NCI-H774 (cell line): ENCODE results near the gene PHACTR4.
"Not testable (repeated sequence)": the region's sequence is repeated elsewhere in the genome, so short reads cannot be mapped to it uniquely, and the experiment has no call there.

Experiments used
- DNase-seq: peaks from one replicate; lab custom pipeline; 2025; lab: John Stamatoyannopoulos, UW

The PHACTR4 gene

GRCh38 chr1:28369371-28370238 lies at the start of gene PHACTR4:
TSS of gene PHACTR4 (plus strand) at chr1:28369740. CDS start at chr1:28407448, 37,708 bp downstream.
- peak; percentile 87 for DNase-seq

GRCh38 chr1:28322194-28322593 lies 47.3 kb upstream of the PHACTR4 start:
- no peak for DNase-seq

- no peak for DNase-seq
Measured at GRCh38 chr1:28323720-28324119, 45.8 kb upstream of the PHACTR4 start.

GRCh38 chr1:28326515-28326914 lies 43.0 kb upstream of the PHACTR4 start:
- DNase-seq: no peak

GRCh38 chr1:28326984-28327383 lies 42.6 kb upstream of the PHACTR4 start:
- DNase-seq: no peak

- not testable (repeated sequence) for DNase-seq
Measured at GRCh38 chr1:28327431-28327830, 42.1 kb upstream of the PHACTR4 start.

- DNase-seq: no peak
Measured at GRCh38 chr1:28328228-28328648, 41.3 kb upstream of the PHACTR4 start.

GRCh38 chr1:28329395-28330153 lies 40.0 kb upstream of the PHACTR4 start:
- no peak for DNase-seq

- no peak for DNase-seq
Measured at GRCh38 chr1:28338897-28339296, 30.6 kb upstream of the PHACTR4 start.

GRCh38 chr1:28339551-28339950 lies 30.0 kb upstream of the PHACTR4 start:
- DNase-seq: no peak

GRCh38 chr1:28340221-28340974 lies 29.1 kb upstream of the PHACTR4 start:
- no peak for DNase-seq

- DNase-seq: no peak
Measured at GRCh38 chr1:28341591-28341990, 27.9 kb upstream of the PHACTR4 start.

GRCh38 chr1:28343405-28343804 lies 26.1 kb upstream of the PHACTR4 start:
- DNase-seq: no peak

- DNase-seq: not testable (repeated sequence)
Measured at GRCh38 chr1:28353248-28353810, 16.2 kb upstream of the PHACTR4 start.

GRCh38 chr1:28354121-28354520 lies 15.4 kb upstream of the PHACTR4 start:
- no peak for DNase-seq

GRCh38 chr1:28358716-28359115 lies 10.8 kb upstream of the PHACTR4 start:
- DNase-seq: no peak

- peak; percentile 2 for DNase-seq
Measured at GRCh38 chr1:28359592-28360239, 9.8 kb upstream of the PHACTR4 start.

GRCh38 chr1:28364888-28365287 lies 4.7 kb upstream of the PHACTR4 start:
- DNase-seq: no peak

- DNase-seq: no peak
Measured at GRCh38 chr1:28365864-28366263, 3.7 kb upstream of the PHACTR4 start.

- not testable (repeated sequence) for DNase-seq
Measured at GRCh38 chr1:28368608-28369007, 932 bp upstream of the PHACTR4 start.

- no peak for DNase-seq
Measured at GRCh38 chr1:28370239-28371009, 884 bp downstream of the PHACTR4 start.
